Upper lobe of right lung (tissue), 1 donor: ENCODE data around the gene SF1. TPM values are rescaled to one million over a fixed set of nuclear protein-coding genes. Genes with fewer than 3 reads are reported as not detected.
A peak's percentile ranks its signal among the peaks of the same experiment; 100 is the strongest.

Source experiments
- ATAC-seq: fragments of 200-7000 bp; cut with Tn5 transposase; one replicate; pipeline ENCODE4 v1.9.1; 2020; ENCODE audit warnings: mild to moderate bottlenecking, moderate library complexity
- DNase-seq: peaks from one replicate; pipeline ENCODE4 v3.0.0-alpha.2; 2020
- H3K27ac ChIP-seq: fragments of 200-600 bp; one replicate; pipeline ENCODE4 v1.8.0; 2022
- H3K27me3 ChIP-seq: fragments of 200-600 bp; one replicate; pipeline ENCODE4 v1.8.0; 2022; ENCODE audit warnings: mild to moderate bottlenecking
- H3K36me3 ChIP-seq: fragments of 200-600 bp; one replicate; pipeline ENCODE4 v1.8.0; 2022
- H3K4me1 ChIP-seq: fragments of 200-600 bp; one replicate; pipeline ENCODE4 v1.8.0; 2022
- H3K4me3 ChIP-seq: fragments of 200-600 bp; one replicate; pipeline ENCODE4 v1.8.0; 2022; ENCODE audit warnings: mild to moderate bottlenecking
- H3K9me3 ChIP-seq: fragments of 200-600 bp; one replicate; pipeline ENCODE4 v1.8.0; 2022
- intact Hi-C: fragments of 100-400 bp; cut with DNase I; formaldehyde crosslinking; loops from one replicate; pipeline ENCODE4 v1.11.0; 2022
- total RNA-seq: library from RNA; stranded (reverse); fragmentation: NEBNext Ultra II Directional; extraction: Animal tissue kit (Norgen Biotek cat#: 25700); gene quantifications from one replicate; pipeline ENCODE4 v1.2.1, GENCODE V29; 2021
- TF ChIP-seq, protein P1 (sequence below): fragments of 200-600 bp; IDR thresholded peaks from one replicate; pipeline ENCODE4 v1.8.0; 2022; ENCODE audit warnings: antibody characterized with exemption
- donor health status: DM: no; HTN: yes; CAD: no; lungs with severe emphysema.

SF1 gene
- total RNA-seq, 1 donor from 2014 or later: 294 TPM

DNA sequence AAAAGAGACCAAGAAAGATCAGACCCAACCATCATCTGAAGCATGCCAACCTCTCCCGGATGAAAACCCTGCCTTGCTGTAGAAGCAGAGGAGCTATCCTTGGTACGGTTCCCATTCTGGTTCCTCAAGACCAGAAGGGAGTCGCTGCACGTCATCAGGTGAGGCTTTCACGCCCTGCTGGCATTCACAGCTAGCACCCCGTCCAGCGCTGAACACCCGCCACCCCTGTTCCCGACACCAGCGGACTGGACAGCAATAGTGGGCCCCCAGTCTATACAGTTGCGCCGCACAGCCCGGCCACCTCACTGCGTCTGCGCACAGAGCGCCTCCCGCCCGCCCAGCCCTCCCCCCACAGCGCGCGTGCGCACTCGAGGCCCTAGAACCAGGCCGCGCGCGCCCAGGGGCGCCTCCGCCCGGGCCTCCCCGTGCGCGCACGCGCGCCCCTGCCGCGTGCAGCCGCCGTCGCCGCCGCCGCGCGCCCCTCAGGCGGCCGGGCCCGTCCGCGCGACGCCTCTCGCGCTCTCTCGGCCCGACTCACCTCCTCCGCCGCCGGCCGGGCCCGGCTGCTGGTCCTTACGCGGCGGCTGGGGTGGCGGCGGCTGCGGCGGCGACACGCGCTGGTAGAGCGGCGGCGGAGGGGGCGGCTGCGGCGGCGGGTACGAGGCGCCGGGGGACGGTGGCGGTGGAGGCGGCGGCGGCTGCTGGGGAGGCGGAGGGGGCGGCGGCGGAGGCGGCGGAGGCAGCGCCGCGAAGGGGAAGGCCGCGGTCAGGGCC, 706 bp downstream of the SF1 start:
- peak; percentile 92 for DNase-seq

DNA sequence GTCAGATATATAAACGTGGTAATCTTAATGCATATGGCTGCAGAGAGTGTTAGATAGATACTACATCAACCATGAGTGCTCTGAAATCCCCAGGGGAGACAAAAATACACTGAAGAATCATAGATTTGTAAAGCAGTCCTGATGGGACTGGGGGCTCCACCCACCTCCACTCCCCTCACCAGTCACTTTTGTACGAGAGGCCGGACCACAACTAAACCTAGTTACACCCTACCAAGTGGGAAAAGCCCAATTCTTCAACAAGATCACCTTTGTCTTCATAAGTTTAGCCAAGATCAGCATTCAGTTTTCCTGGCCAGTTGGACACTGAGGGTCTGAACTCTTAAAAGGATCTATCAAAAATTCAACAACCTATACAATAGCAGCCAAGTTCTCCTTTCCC, 1.5 kb downstream of the SF1 start:
- TF ChIP-seq, protein P1, sequence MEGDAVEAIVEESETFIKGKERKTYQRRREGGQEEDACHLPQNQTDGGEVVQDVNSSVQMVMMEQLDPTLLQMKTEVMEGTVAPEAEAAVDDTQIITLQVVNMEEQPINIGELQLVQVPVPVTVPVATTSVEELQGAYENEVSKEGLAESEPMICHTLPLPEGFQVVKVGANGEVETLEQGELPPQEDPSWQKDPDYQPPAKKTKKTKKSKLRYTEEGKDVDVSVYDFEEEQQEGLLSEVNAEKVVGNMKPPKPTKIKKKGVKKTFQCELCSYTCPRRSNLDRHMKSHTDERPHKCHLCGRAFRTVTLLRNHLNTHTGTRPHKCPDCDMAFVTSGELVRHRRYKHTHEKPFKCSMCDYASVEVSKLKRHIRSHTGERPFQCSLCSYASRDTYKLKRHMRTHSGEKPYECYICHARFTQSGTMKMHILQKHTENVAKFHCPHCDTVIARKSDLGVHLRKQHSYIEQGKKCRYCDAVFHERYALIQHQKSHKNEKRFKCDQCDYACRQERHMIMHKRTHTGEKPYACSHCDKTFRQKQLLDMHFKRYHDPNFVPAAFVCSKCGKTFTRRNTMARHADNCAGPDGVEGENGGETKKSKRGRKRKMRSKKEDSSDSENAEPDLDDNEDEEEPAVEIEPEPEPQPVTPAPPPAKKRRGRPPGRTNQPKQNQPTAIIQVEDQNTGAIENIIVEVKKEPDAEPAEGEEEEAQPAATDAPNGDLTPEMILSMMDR: no peak
- Histone ChIP-seq H3K36me3 (peaks cover 51% of the 10 kb centered on the region), H3K9me3 (no peaks in the 10 kb centered on the region), H3K27ac (peak overlapping the region; percentile 34), H3K4me3 (peak overlapping the region; percentile 76), H3K4me1 (peaks cover 46% of the 10 kb centered on the region), H3K27me3 (no peaks in the 10 kb centered on the region)
- intact Hi-C loops: no loop called here
- ATAC-seq: no peak
- no peak for DNase-seq

More for the DNA sequence above, 706 bp downstream of the SF1 start:
- Histone ChIP-seq H3K4me3 (peak overlapping the region; percentile 82), H3K9me3 (no peaks in the 10 kb centered on the region), H3K27ac (peak overlapping the region; percentile 98), H3K4me1 (peaks cover 38% of the 10 kb centered on the region), H3K27me3 (no peaks in the 10 kb centered on the region), H3K36me3 (peaks cover 43% of the 10 kb centered on the region)
- TF ChIP-seq, protein P1: no peak
- ATAC-seq: peak; percentile 56
- intact Hi-C loops: no loop called here

DNA sequence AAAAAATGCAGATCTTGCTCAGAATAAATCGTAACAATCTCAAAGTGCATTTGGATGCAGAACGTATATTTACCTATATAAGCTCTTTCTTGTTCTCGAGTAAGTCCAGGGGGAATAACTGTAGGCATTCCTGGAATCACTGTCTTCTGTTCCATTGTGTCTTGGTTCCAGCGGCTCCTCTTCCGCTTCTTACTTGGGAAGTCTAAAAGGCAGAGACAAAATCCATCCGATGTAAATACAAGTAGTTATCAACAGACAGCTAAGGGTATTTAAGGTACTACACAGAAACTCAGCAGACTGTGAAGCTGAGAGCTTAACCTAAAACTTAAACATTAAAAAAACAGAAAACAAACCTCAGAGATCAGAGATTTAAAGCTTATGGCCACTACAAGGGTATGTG, 1.9 kb downstream of the SF1 start:
- TF ChIP-seq, protein P1: no peak
- Histone ChIP-seq H3K4me1 (peaks cover 50% of the 10 kb centered on the region), H3K9me3 (no peaks in the 10 kb centered on the region), H3K36me3 (peaks cover 55% of the 10 kb centered on the region), H3K4me3 (peak overlapping the region; percentile 76), H3K27me3 (no peaks in the 10 kb centered on the region), H3K27ac (no peak overlapping the region)
- ATAC-seq (no peak), DNase-seq (no peak)
- intact Hi-C loops: no loop called here

DNA sequence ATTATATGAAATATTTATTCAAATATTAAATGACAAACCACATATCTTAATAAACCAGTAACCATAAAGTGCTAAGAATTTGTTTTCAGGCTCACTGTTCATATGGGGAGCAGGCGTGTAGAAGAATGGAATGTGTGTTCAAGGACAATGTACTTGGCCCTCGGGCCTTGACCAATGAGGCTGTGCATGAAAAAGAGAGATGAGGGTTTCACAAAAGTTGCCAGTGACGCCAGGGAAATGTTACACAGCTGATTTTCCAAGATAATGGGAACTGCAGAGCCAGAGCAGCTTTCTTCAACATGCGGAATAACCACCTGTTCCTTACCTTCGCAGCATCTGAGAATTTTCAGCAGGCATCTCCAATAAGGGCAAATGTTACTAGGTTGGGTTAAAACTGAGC, 4.2 kb downstream of the SF1 start:
- Histone ChIP-seq H3K4me1 (peaks cover 45% of the 10 kb centered on the region), H3K27ac (no peak overlapping the region), H3K27me3 (no peaks in the 10 kb centered on the region), H3K36me3 (peaks cover 78% of the 10 kb centered on the region), H3K9me3 (no peaks in the 10 kb centered on the region), H3K4me3 (no peak overlapping the region)
- no peak for ATAC-seq
- DNase-seq: no peak
- intact Hi-C loops: no loop called here
- TF ChIP-seq, protein P1: no peak

DNA sequence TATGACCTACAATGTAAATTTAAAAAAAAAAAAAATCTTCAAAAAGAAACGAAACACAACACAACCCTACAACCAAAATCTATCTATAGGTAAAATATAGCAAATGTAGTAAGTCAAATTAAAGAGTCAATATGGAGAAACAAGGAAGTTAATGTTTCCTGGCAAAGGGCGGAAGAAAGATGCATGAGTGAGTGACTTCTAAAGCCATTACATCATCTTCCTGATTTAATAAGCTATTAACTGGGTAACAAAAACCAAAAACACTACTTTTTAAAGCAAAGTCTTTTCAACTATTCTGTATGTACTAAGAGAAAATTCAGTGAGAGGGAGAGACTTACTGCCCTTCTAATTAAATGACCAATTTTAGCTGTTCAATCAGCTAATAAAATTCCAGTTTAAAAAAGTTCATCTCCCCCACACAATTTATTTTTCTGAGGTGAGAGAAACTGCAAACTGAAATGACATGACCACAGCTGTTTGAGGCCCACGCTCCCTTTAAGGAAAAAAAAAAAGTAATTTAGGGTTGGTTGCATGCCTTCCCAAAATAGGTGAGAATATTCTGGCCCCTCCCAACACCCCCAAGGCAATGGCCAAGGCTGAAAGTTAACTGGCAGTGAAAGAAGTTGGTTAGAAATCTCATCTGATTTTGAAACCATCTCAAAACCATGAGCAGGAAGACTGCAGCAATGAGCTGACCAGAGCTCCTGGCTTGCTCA, 5.9 kb downstream of the SF1 start:
- intact Hi-C loops: no loop called here
- ATAC-seq (no peak), DNase-seq (no peak)
- Histone ChIP-seq H3K36me3 (peaks cover 95% of the 10 kb centered on the region), H3K9me3 (no peaks in the 10 kb centered on the region), H3K27me3 (no peaks in the 10 kb centered on the region), H3K4me3 (no peak overlapping the region), H3K27ac (peak overlapping the region; percentile 24), H3K4me1 (peaks cover 45% of the 10 kb centered on the region)
- TF ChIP-seq, protein P1: no peak
